Heart left ventricle (tissue), 16 donors: Measurements from ENCODE around the gene GPR155. TPM values are rescaled to one million over a fixed set of nuclear protein-coding genes. Genes with fewer than 3 reads are reported as not detected.

ENCODE experiments used
- ATAC-seq, 4 donors: fragments of 200-7000 bp; cut with Tn5 transposase; one replicate each; pipeline ENCODE4 v1.9.1; 2020 to 2022; ENCODE audit warnings: moderate library complexity in 4 of 4, mild to moderate bottlenecking in 3 of 4, moderate number of reproducible peaks in 1 of 4
- DNase-seq, 5 donors: peaks; one replicate each; pipeline ENCODE4 v3.0.0-alpha.2; 2020
- H3K27ac ChIP-seq, 12 donors: fragments of 200-600 bp; sonication (generic) in 4 of 12; one replicate each; pipeline versions ENCODE4 v1.5.0 to v1.8.0; 2016 to 2022; ENCODE audit warnings: mild to moderate bottlenecking in 2 of 12
- H3K27me3 ChIP-seq, 9 donors: fragments of 200-600 bp; sonication (generic) in 2 of 9; one replicate each; pipeline versions ENCODE4 v1.5.1 to v1.8.0; 2016 to 2022; ENCODE audit warnings: mild to moderate bottlenecking in 3 of 9
- H3K36me3 ChIP-seq, 9 donors: fragments of 200-600 bp; sonication (generic) in 2 of 9; one replicate each; pipeline versions ENCODE4 v1.5.0 to v1.8.0; 2018 to 2022; ENCODE audit warnings: mild to moderate bottlenecking in 2 of 9
- H3K4me1 ChIP-seq, 12 donors: fragments of 200-600 bp; sonication (generic) in 4 of 12; one replicate each; pipeline versions ENCODE4 v1.5.0 to v1.8.0; 2016 to 2022; ENCODE audit warnings: mild to moderate bottlenecking in 3 of 12
- H3K4me3 ChIP-seq, 12 donors: fragments of 200-600 bp; sonication (generic) in 4 of 12; one replicate each; pipeline versions ENCODE4 v1.5.0 to v1.8.0; 2017 to 2022; ENCODE audit warnings: mild to moderate bottlenecking in 9 of 12, moderate library complexity in 4 of 12
- H3K9me3 ChIP-seq, 12 donors: fragments of 200-600 bp; sonication (generic) in 4 of 12; one replicate each; pipeline versions ENCODE4 v1.5.0 to v1.8.0; 2016 to 2022; ENCODE audit warnings: mild to moderate bottlenecking in 1 of 12
- CTCF ChIP-seq, 12 donors: fragments of 200-600 bp; sonication (generic) in 4 of 12; IDR thresholded peaks; one replicate each; pipeline versions ENCODE4 v1.5.0 to v1.8.0; 2018 to 2022; ENCODE audit warnings: antibody characterized with exemption in 12 of 12, mild to moderate bottlenecking in 5 of 12
- POLR2A ChIP-seq, 2 donors: fragments of 450-650 bp; IDR thresholded peaks; one replicate each; pipeline ENCODE4 v1.6.1; 2017; ENCODE audit warnings: antibody characterized with exemption in 2 of 2, mild to moderate bottlenecking in 2 of 2, moderate library complexity in 2 of 2
- WGBS, 4 donors: extraction: QIAGEN DNeasy Blood & Tissue Kit in 2 of 4; methylation state at CpG; one replicate each; pipeline versions ENCODE4 v1.1.5 to v1.1.7; 2013 to 2018; 5-methylcytosine and 5-hydroxymethylcytosine counted together
- intact Hi-C, 10 donors: fragments of 100-400 bp; cut with DNase I; formaldehyde crosslinking; loops; one replicate each; pipeline versions ENCODE4 v1.11.1 to v1.14.2; 2022
- polyA plus RNA-seq, 2 donors: library from polyadenylated mRNA; stranded (reverse); fragments of 200-250 nt; gene quantifications; one replicate each; pipeline ENCODE4 v1.2.3, GENCODE V29; 2013
- total RNA-seq, 9 donors: library from RNA; depleted of rRNA in 2 of 9; stranded (reverse); fragments of >200 nt in 2 of 9; fragmentation: NEBNext Ultra II Directional in 3 of 9; extraction: Animal tissue kit (Norgen Biotek cat#: 25700) in 3 of 9; gene quantifications; one replicate each; pipeline versions ENCODE4 v1.1.0 to v1.2.4, GENCODE V29; 2016 to 2023
- donor health status: ischemic (EF 13 %, LVEDD 7.1; RV severe dilation, severe dysfunction).
- donor health status: healthy with polysubstance abuse.
- donor health status: DM: no; HTN: yes; CAD: no.
- donor health status: DM: no; HTN: no; CAD: no.
- donor health status: ischemic (EF 25% LVEDD 6.9; RV normal size, moderate dysfunction).
- donor health status: ischemic (EF 25% LVEDD 5.7; RV mildly dilated, moderate dysfunction).
- donor health status: healthy.
- donor health status: DM: yes; HTN: yes; CAD: no.
- donor health status: ischemic (EF 35%, LVEDD 5.7; RV mildly dilated, moderate dysfunction).
- donor health status: nonischemic (EF 11% LVEDD 7.7; RV severe dilation, severe dysfunction).
- donor health status: DM: yes; HTN: yes; CAD: no.
- donor health status: PGD.
- donor health status: ischemic (EF 29% LVEDD 5.4; RV normal size, mild dysfunction).
- donor health status: nonischemic (EF 23%, LVEDD 6.1; RV moderate dilation, normal function).

GPR155 gene
- total and polyA plus RNA-seq, 11 donors, result 3.5 to 21.3 (median 16.0) TPM

- no peak for ATAC-seq
- intact Hi-C loops, result no loop called here
- no peak for DNase-seq
- Histone ChIP-seq H3K9me3 (peaks cover 0 to 4% (median 0%) of the 10 kb centered on the region in 12 donors), H3K36me3 (peaks cover 0 to 80% (median 74%) of the 10 kb centered on the region in 9 donors), H3K4me1 (peaks cover 0 to 17% (median 2%) of the 10 kb centered on the region in 12 donors), H3K27ac (no peak overlapping the region), H3K27me3 (no peaks in the 10 kb centered on the region), H3K4me3 (no peak overlapping the region)
- no peak for TF ChIP-seq POLR2A (IDR thresholded peaks at IDR 0.05)
- TF ChIP-seq CTCF (IDR thresholded peaks at IDR 0.05), result no peak
- 89 to 94% (median 93%) methylated on average over 3 of the region's 3 CpGs for WGBS, 4 donors
Measured at GRCh38 chr2:174385201-174385600, 101.6 kb downstream of the GPR155 start.

- Histone ChIP-seq H3K4me3 (no peak overlapping the region), H3K27ac (peak overlapping the region in 1 of 12 donors; percentile 3), H3K9me3 (peaks cover 0 to 4% (median 0%) of the 10 kb centered on the region in 12 donors), H3K27me3 (no peaks in the 10 kb centered on the region), H3K4me1 (peaks cover 0 to 17% (median 0%) of the 10 kb centered on the region in 12 donors), H3K36me3 (peaks cover 0 to 90% (median 84%) of the 10 kb centered on the region in 9 donors)
- DNase-seq, result no peak
- ATAC-seq, result no peak
- WGBS, 4 donors, result 75 to 93% (median 88%) methylated on average over 1 of the region's 1 CpG
- TF ChIP-seq POLR2A (IDR thresholded peaks at IDR 0.05) (no peak), CTCF (IDR thresholded peaks at IDR 0.05) (no peak)
- intact Hi-C loops, result no loop called here
Measured at GRCh38 chr2:174383796-174384195, 103.0 kb downstream of the GPR155 start.

Other genes with a start within 250 kb of the GPR155 start
- 10 to 100 TPM; 58.1 to 91.3 (median 72.5) TPM for gene OLA1, start 238.5 kb downstream of the GPR155 start, total RNA-seq
- gene OLA1, start 238.5 kb downstream of the GPR155 start, polyA plus RNA-seq, result 10 to 100 TPM; 41.5 to 91.7 TPM
- under 1 TPM in 1 of 9 donors, not detected in 8; 0.08 TPM for gene SP9, start 152.1 kb downstream of the GPR155 start, total RNA-seq
- not detected for gene SP9, start 152.1 kb downstream of the GPR155 start, polyA plus RNA-seq
- gene SCRN3, start 91.3 kb downstream of the GPR155 start, total RNA-seq, result 10 to 100 TPM; 29.8 to 56.6 (median 43.0) TPM
- 10 to 100 TPM; 15.7 to 20.2 TPM for gene SCRN3, start 91.3 kb downstream of the GPR155 start, polyA plus RNA-seq
- 10 to 100 TPM in 8 of 9 donors, 1 to 10 TPM in 1; 10.0 to 73.2 (median 14.1) TPM for gene WIPF1, start 110.8 kb upstream of the GPR155 start, total RNA-seq
- 10 to 100 TPM in 1 of 2 donors, 1 to 10 TPM in 1; 9.7 to 12.3 TPM for gene WIPF1, start 110.8 kb upstream of the GPR155 start, polyA plus RNA-seq